Measurements from ENCODE around the gene PHF21B.
"Not testable (repeated sequence)": the region's sequence is repeated elsewhere in the genome, so short reads cannot be mapped to it uniquely, and the experiment has no call there.

PHF21B gene

GRCh38 chr22:44915441-44915840, 94.4 kb downstream of the PHF21B start:
- no peak for FAIRE-seq

GRCh38 chr22:44914026-44914721, 95.6 kb downstream of the PHF21B start:
- FAIRE-seq: no peak

- FAIRE-seq: no peak
Observed at GRCh38 chr22:44913198-44913983, 96.4 kb downstream of the PHF21B start.

- FAIRE-seq: no peak
Observed at GRCh38 chr22:44909241-44909640, 100.6 kb downstream of the PHF21B start.

GRCh38 chr22:44907765-44908737, 101.8 kb downstream of the PHF21B start:
- FAIRE-seq: no peak

GRCh38 chr22:44906999-44907644, 102.7 kb downstream of the PHF21B start:
- FAIRE-seq: no peak

- no peak for FAIRE-seq
Observed at GRCh38 chr22:44906248-44906936, 103.4 kb downstream of the PHF21B start.

- FAIRE-seq: not testable (repeated sequence)
Observed at GRCh38 chr22:44904492-44905152, 105.2 kb downstream of the PHF21B start.

GRCh38 chr22:44903164-44903563, 106.6 kb downstream of the PHF21B start:
- FAIRE-seq: not testable (repeated sequence)

GRCh38 chr22:44901301-44901700, 108.5 kb downstream of the PHF21B start:
- FAIRE-seq: no peak

GRCh38 chr22:44898236-44898635, 111.6 kb downstream of the PHF21B start:
- no peak for FAIRE-seq

GRCh38 chr22:44895296-44896055, 114.3 kb downstream of the PHF21B start:
- no peak for FAIRE-seq

- no peak for FAIRE-seq
Observed at GRCh38 chr22:44894782-44895181, 115.0 kb downstream of the PHF21B start.

GRCh38 chr22:44894321-44894720, 115.5 kb downstream of the PHF21B start:
- no peak for FAIRE-seq

- FAIRE-seq: no peak
Observed at GRCh38 chr22:44893731-44894080, 116.1 kb downstream of the PHF21B start.

GRCh38 chr22:44892803-44893730, 116.7 kb downstream of the PHF21B start:
- FAIRE-seq: no peak

- FAIRE-seq: no peak
Observed at GRCh38 chr22:44892243-44892642, 117.6 kb downstream of the PHF21B start.

GRCh38 chr22:44891791-44892190, 118.0 kb downstream of the PHF21B start:
- FAIRE-seq: no peak

- no peak for FAIRE-seq
Observed at GRCh38 chr22:44891293-44891747, 118.5 kb downstream of the PHF21B start.
